ENCODE data around the gene PMEPA1.
A peak's percentile ranks its signal among the peaks of the same experiment; 100 is the strongest.

Gene PMEPA1

GRCh38 chr20:57735831-57736737 is 26.3 kb upstream of the PMEPA1 start:
- DNase-seq = no peak

DNA sequence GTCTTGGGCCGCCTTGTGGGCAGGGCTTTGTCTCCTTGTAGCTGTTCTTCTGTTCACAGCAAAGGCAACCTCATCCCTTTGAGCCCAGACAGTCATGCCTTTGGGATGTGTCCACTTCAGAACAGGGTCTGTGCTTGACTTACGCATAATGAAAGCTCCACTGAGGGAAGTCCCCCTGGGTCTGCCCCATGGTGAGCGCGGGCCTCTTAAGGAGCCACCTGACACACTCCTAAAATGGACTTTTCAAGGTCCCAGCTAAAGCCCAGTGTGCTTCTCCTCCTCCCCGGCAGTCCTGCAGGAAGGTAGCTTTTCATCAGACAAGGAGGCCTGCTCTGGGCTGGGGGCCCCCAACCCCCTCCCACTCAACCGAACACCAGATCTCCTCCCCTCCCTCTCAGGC is 24.9 kb upstream of the PMEPA1 start:
- no peak for DNase-seq

DNA sequence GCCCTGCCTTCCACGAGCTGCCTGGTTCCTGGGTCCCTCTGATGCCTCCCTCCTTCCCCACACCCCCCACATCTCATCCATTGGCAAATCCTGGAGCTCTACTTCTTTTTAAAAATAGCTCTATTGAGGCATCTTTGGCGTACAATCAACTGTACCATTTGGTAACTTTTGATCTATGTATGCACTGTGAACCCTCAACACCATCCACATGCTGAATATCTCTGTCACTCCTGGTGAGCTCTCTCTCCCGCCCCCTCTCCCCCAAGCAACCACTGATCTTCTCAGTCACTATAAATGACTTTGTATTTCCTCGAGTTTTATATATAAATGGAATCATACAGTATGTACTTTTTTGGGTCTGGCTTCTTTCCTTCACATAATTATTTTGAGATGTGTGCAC is 22.4 kb upstream of the PMEPA1 start:
- no peak for DNase-seq

- no peak for DNase-seq
These were observed 18.9 kb upstream of the PMEPA1 start for GRCh38 chr20:57728762-57729161.

DNA sequence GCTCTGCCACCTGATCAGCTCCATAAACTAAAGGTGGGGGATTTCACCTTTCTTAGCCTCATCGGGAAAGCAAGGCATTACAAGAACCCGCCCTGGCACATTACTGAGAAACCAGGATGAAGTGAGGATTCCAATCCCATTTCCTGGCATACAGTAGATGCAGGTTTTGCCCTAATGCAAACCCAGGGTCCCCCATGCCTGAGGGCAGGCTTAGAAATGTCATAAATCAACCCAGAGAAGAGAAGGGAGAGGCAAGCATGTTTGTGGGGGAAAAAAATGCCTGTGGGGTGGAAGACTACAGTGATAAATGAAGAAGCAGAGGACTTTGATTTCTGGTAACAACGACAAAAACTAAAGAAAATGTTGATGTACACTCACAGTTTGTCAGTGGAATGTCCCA is 18.0 kb upstream of the PMEPA1 start:
- no peak for DNase-seq

GRCh38 chr20:57725636-57726035 is 15.8 kb upstream of the PMEPA1 start:
- no peak for DNase-seq

DNA sequence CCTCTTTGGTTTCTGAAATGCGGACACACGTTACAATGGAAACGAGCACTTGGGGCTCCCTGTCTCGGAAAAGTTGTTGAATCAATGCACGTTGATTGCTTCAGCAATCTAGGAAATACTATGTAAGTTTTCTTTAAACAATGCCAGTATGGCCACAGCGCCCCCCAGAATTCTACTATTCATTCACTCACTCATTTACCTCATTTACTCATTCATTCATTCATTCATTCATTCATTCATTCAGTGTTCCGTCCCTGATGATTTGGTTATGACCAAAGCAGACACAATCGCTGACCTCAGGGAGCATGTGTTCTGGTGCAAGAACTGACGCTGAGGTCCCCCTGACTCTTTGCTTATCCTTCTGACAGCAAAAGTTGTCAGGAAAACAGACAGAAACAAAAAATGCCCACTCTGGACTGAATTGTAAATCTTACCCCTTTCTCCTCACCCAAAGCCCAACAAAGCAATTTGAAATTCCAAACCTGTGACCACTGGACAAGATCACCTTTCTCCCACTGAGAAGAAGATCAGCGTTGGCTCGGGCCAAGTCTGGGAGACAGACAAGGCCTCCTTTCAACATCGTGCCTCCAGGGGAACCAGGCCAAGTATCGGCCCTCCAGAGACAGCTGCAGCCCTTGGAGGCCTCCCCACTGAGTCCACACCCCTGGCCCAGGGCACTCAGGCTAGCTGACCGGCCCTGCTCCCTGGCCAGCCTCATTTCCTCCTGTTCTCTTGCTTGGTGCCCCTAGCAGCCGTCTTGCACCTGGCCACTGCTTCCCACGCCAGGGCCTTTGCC is 15.0 kb upstream of the PMEPA1 start:
- DNase-seq = no peak

DNA sequence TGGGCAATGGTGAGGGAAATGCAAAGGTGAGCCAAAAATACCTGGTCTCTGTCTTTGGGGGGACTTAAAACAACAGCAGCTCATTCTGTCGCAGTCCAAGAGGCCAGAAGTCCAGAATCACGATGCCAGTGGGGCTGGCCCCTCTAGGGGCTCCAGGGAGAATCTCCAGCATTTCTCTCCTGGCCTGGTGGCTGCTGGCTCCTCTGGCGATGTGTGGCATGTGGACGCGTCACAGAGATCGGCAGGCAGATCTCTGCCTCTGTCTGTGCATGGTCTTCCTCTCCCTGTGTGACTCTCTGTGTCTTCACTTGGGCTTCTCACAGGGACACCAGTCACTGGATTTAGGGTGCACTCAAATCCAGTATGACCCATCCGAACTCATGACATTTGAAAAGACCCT is 14.0 kb upstream of the PMEPA1 start:
- no peak for DNase-seq

DNA sequence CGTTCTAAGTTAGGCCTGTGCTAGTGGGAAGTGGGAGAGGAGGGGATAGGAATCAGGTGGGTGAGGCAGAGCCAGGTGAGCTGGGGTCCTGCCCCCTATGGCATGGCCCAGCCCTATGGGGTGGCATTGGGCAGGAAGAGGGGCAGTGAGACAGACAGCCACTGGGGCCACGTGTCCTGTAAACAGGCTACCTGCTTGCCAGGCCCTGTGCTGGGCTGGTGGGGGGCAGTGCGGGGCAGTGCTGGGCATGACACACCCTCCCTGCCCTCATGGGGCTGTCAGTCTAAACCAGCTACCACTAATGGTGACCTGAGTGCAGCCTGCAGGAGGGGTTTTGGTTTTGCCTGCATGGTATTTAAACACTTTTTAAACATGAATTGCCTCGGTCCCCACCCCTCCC is 10.1 kb upstream of the PMEPA1 start:
- DNase-seq = no peak

GRCh38 chr20:57718490-57719009 is 8.7 kb upstream of the PMEPA1 start:
- DNase-seq = peak; percentile 97

DNA sequence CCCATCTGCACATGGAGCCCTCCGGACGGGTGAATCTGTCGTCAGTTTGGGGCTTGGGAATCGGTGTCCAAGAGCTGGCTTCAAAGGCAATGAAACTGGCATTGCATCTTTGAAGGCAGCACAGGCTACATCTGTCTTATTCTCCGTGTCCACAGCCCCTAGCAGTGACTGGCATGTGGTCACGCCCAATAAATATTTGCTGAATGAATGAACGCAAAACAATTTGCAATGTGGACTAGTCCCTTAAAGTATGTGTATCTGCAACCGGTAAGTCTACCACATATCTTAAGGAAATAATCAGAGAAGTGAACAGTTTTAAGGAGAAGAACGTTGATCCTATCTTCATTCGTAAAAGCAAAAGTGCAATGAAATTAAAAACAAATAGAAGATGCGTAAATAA is 8.0 kb upstream of the PMEPA1 start:
- no peak for DNase-seq

DNA sequence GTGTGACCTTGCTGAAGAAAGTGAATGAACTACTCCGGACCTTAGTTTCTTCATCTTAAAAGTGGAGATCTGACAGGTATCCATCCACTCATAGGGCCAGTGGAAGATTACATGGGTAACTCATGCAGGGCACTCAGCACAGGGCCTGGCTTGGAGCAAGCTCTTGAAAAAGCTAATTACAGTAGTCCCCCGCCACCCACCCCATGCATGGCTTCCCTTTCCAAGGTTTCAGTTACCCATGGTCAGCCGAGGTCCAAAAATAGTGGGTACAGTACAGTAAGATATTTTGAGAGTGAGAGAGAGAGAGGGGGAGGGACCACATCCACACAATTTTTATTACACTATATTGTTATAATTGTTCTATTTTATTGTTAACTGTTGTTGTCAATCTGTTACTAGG is 7.1 kb upstream of the PMEPA1 start:
- DNase-seq = no peak

- no peak for DNase-seq
These were observed 6.4 kb upstream of the PMEPA1 start for GRCh38 chr20:57716202-57716601.

DNA sequence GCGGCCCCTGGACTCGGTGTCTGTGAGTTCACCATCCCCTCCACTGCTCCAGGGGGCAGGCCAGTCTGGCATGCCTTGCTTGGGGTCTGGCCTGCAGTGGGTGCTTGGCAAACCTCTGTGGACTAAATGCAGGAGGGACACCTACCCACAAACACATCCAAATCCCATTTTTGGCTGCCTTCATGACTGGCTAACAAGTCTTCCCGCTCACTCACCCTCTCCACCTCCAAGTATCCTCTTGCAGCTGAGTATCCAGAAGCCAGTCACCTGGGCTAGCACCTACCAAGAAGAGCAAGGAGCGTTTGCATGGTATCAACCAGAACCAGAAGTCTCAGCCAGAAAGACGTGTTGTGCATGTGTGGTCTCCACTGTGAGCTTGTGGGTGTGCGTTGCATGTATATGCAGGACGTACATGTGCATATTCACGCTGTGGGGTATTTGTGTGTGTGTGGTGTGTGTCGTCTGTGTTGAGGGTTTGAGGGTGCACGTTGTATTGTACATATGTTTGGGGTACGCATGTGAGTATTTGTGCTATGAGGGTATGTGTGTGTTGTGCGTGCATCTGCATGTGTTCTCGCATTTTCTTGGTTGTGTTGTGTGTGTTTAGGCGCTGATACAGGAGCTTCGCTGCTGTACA is 5.6 kb upstream of the PMEPA1 start:
- DNase-seq = no peak

GRCh38 chr20:57714409-57715267 is 4.8 kb upstream of the PMEPA1 start:
- no peak for DNase-seq

DNA sequence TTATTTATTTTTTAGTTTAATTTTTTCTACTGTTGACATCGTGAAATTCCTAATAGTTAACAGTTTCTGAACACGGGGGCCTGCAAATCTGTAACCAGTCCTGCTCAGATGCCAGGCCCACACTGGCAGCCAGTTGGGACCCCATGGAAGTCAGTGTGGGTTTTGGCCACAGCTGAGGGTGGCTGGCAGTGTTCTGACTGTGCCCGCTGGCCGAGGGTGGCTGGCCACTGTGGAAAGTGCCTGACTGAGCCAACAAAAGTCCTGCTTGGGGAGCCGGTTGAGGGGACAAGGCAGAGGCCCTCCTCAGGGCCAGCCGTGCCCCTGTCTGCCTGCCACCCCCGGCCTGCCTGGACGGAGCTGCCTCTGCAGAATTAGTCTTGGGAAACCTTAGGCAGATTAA is 4.1 kb upstream of the PMEPA1 start:
- DNase-seq = no peak

- DNase-seq = no peak
These were observed 3.7 kb upstream of the PMEPA1 start for GRCh38 chr20:57713505-57713903.

DNA sequence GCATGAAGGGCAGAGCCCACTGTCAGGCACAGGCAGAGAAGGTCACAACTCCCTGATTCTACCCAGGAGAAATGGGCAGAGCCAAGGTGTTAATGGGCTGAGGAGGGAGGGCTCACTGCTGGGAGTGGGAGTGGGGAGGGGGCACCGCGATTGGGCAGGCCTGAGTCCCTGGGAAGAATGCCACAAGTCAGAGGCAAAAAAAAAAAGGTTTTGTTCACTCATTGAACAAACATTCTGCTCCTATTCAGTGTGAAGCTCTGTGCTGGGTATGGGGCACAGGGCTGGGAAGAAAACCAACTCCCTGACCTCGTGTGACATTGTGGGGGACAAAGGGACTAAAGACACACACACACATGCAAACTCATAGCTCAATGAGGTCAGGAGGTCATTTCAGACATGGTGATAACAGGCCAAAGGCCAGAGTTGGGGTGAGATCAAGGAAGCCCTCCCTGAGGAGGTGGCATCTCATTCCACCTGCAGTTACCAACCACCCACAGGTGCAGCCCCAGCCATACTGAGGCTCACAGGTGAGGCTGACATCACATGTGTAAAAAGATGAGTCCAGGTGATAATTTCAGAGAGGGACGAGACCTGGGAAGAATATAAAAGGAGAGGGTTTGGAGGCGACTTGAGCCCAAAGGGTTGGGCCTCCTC is 3.2 kb upstream of the PMEPA1 start:
- no peak for DNase-seq

DNA sequence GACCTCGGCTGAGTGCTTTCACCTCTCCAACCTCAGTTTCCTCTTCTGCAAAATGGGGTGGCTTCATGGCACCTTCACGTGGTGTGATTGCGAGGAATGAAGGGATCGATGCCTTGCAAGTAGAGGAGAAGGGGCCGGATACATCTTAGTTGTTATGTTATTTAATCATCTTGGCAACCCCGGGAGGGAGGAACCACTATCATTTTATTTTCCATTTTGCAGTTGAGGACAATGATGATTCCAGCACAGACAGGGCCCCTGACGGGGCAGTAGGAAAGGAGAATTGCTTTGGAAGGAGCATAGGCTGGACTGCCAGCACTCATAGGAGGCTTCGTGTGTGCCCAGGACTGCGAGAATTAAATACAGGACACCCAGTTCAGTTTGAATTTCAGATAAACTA is 2.5 kb upstream of the PMEPA1 start:
- DNase-seq = no peak

GRCh38 chr20:57711826-57712225 is 2.0 kb upstream of the PMEPA1 start:
- DNase-seq = no peak

DNA sequence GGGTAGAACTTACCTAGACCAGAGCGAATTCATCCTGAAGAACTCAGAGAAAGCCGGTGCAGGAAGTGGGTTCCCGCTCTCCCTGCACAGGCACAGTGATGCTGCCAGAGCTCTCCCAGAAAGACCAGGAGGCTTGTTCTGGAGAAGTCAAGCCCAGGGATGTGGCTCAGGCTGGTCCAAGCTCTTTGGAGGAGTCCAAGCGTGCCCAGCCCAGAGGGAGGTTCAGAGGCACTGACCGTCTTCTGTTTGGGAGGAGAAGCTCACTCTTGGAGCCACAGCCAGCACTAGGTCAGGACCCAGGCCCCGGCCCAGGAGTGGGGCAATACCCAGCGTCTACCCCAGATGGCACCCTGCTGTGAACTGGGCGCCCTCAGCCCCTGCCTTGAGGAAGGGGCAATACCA is 1.5 kb upstream of the PMEPA1 start:
- DNase-seq = no peak

GRCh38 chr20:57710841-57711240 is 1.0 kb upstream of the PMEPA1 start:
- DNase-seq = no peak

Measured in left hindlimb (tissue), 1 donor.